Upper lobe of left lung (tissue), 6 donors: ENCODE measurements around the gene KIRREL2. TPM values are rescaled to one million over a fixed set of nuclear protein-coding genes. Genes with fewer than 3 reads are reported as not detected.

Source experiments
- ATAC-seq, 2 donors: fragments of 200-7000 bp; cut with Tn5 transposase; one replicate each; pipeline ENCODE4 v1.9.1; 2022; ENCODE audit warnings: mild to moderate bottlenecking in 2 of 2, moderate library complexity in 2 of 2; ENCODE audit not compliant: low FRiP score in 2 of 2
- DNase-seq, 2 donors: peaks; one replicate each; pipeline ENCODE4 v3.0.0-alpha.2; 2019 to 2020
- H3K27ac ChIP-seq, 4 donors: fragments of 200-600 bp; sonication (generic); one replicate each; pipeline ENCODE4 v1.5.1; 2016 to 2019
- H3K27me3 ChIP-seq, 4 donors: fragments of 200-600 bp; sonication (generic); one replicate each; pipeline ENCODE4 v1.5.1; 2017 to 2019
- H3K36me3 ChIP-seq, 4 donors: fragments of 200-600 bp; sonication (generic); one replicate each; pipeline ENCODE4 v1.5.1; 2016 to 2019
- H3K4me1 ChIP-seq, 4 donors: fragments of 200-600 bp; sonication (generic); one replicate each; pipeline ENCODE4 v1.5.1; 2018 to 2019
- H3K4me3 ChIP-seq, 4 donors: fragments of 200-600 bp; sonication (generic); one replicate each; pipeline ENCODE4 v1.5.1; 2017 to 2019; ENCODE audit warnings: mild to moderate bottlenecking in 2 of 4, moderate library complexity in 1 of 4
- H3K9me3 ChIP-seq, 4 donors: fragments of 200-600 bp; sonication (generic); one replicate each; pipeline ENCODE4 v1.5.1; 2018 to 2019
- CTCF ChIP-seq, 6 experiments: fragments of 450-650 bp in 4 of 6; fragments of 200-600 bp in 2 of 6; sonication (generic) in 2 of 6; IDR thresholded peaks; one replicate each; pipeline ENCODE4 v1.5.1; 2016 to 2019; ENCODE audit warnings: antibody characterized with exemption in 6 of 6
- EP300 ChIP-seq, 4 donors: sonication (generic); formaldehyde crosslinking; IDR thresholded peaks; one replicate each; pipeline ENCODE4 v1.5.1; 2017; ENCODE audit warnings: antibody characterized with exemption in 4 of 4, control low read depth in 2 of 4
- POLR2A ChIP-seq, 4 donors: fragments of 450-650 bp; IDR thresholded peaks; one replicate each; pipeline ENCODE4 v1.5.1; 2016 to 2017; ENCODE audit warnings: antibody characterized with exemption in 4 of 4, mild to moderate bottlenecking in 2 of 4
- POLR2AphosphoS5 ChIP-seq, 2 donors: sonication (generic); formaldehyde crosslinking; IDR thresholded peaks; one replicate each; pipeline ENCODE4 v1.5.1; 2017; ENCODE audit warnings: antibody characterized with exemption in 2 of 2
- WGBS, 2 donors: methylation state at CpG; one replicate each; pipeline ENCODE4 v1.1.5; 2017 to 2018; 5-methylcytosine and 5-hydroxymethylcytosine counted together
- total RNA-seq, 6 donors: library from RNA; depleted of rRNA in 4 of 6; stranded (reverse); fragments of >200 nt in 4 of 6; gene quantifications; one replicate each; pipeline versions ENCODE4 v1.1.0 to v1.2.1, GENCODE V29; 2016 to 2021
- donor health status: DM: no; HTN: no; CAD: no; lungs with moderate emphysema.
- donor health status: DM: no; HTN: yes; CAD: no; lungs with severe emphysema.

The KIRREL2 gene
- total RNA-seq, 6 donors from 2014 or later, result 0.07 TPM; not detected in 5

GRCh38 chr19:35861640-35862160, 5.0 kb downstream of the KIRREL2 start:
- H3K27me3 ChIP-seq, result peaks cover 0 to 26% (median 10%) of the 10 kb centered on the region in 4 donors
- WGBS, 2 donors, result 37 to 52% methylated on average over 6 to 19 of the region's 19 CpGs
- peaks cover under 1 to 13% (median 9%) of the 10 kb centered on the region in 4 donors for H3K4me1 ChIP-seq

GRCh38 chr19:35862528-35862927, 5.8 kb downstream of the KIRREL2 start:
- Histone ChIP-seq H3K36me3 (no peaks in the 10 kb centered on the region), H3K27ac (no peak overlapping the region), H3K4me3 (no peak overlapping the region), H3K4me1 (peaks cover 0 to 8% (median 3%) of the 10 kb centered on the region in 4 donors), H3K9me3 (no peaks in the 10 kb centered on the region), H3K27me3 (peaks cover 0 to 21% (median 7%) of the 10 kb centered on the region in 4 donors)
- TF ChIP-seq EP300 (IDR thresholded peaks at IDR 0.05), result no peak
- TF ChIP-seq POLR2AphosphoS5 (IDR thresholded peaks at IDR 0.05), result no peak
- no peak for TF ChIP-seq CTCF (IDR thresholded peaks at IDR 0.05)
- TF ChIP-seq POLR2A (IDR thresholded peaks at IDR 0.05), result no peak
- ATAC-seq (no peak), DNase-seq (no peak)
- 70 to 82% methylated on average over 10 to 14 of the region's 14 CpGs for WGBS, 2 donors

More at GRCh38 chr19:35861640-35862160, 5.0 kb downstream of the KIRREL2 start:
- no peak overlapping the region for H3K4me3 ChIP-seq
- H3K27ac ChIP-seq, result no peak overlapping the region
- no peak for TF ChIP-seq CTCF (IDR thresholded peaks at IDR 0.05)
- no peak for TF ChIP-seq POLR2A (IDR thresholded peaks at IDR 0.05)
- no peak for TF ChIP-seq EP300 (IDR thresholded peaks at IDR 0.05)
- TF ChIP-seq POLR2AphosphoS5 (IDR thresholded peaks at IDR 0.05), result no peak
- no peaks in the 10 kb centered on the region for H3K36me3 ChIP-seq
- ATAC-seq (no peak), DNase-seq (no peak)
- H3K9me3 ChIP-seq, result no peaks in the 10 kb centered on the region

GRCh38 chr19:35863018-35863417, 6.3 kb downstream of the KIRREL2 start:
- DNase-seq, result no peak
- no peak for ATAC-seq
- Histone ChIP-seq H3K27me3 (peaks cover 0 to 21% (median 7%) of the 10 kb centered on the region in 4 donors), H3K27ac (no peak overlapping the region), H3K9me3 (no peaks in the 10 kb centered on the region), H3K4me1 (peaks cover 0 to 10% (median 5%) of the 10 kb centered on the region in 4 donors), H3K36me3 (no peaks in the 10 kb centered on the region), H3K4me3 (no peak overlapping the region)
- TF ChIP-seq EP300 (IDR thresholded peaks at IDR 0.05) (no peak), POLR2A (IDR thresholded peaks at IDR 0.05) (no peak), POLR2AphosphoS5 (IDR thresholded peaks at IDR 0.05) (no peak), CTCF (IDR thresholded peaks at IDR 0.05) (no peak)
- WGBS, 2 donors, result 89 to 92% methylated on average over 5 of the region's 5 CpGs

- Histone ChIP-seq H3K27me3 (peaks cover 0 to 30% (median 10%) of the 10 kb centered on the region in 4 donors), H3K4me1 (peaks cover 16 to 26% (median 22%) of the 10 kb centered on the region in 4 donors), H3K9me3 (no peaks in the 10 kb centered on the region), H3K4me3 (peak within 1 kb of the TSS; percentile 14 to 59 (median 54)), H3K27ac (no peak within 1 kb of the TSS), H3K36me3 (no peaks in the 10 kb centered on the region)
- peak; percentile 60 to 95 for DNase-seq
- TF ChIP-seq EP300 (IDR thresholded peaks at IDR 0.05) (no peak), CTCF (IDR thresholded peaks at IDR 0.05) (no peak), POLR2A (IDR thresholded peaks at IDR 0.05) (no peak), POLR2AphosphoS5 (IDR thresholded peaks at IDR 0.05) (no peak)
- WGBS, 2 donors, result 0% methylated on average over 8 to 22 of the region's 60 CpGs
- peak; percentile 42 to 91 for ATAC-seq
These were observed 11.6 kb downstream of the KIRREL2 start, which contains the start of gene APLP1 for GRCh38 chr19:35868172-35868822. TSS of gene APLP1 (plus strand) at chr19:35868574. CDS start at chr19:35868637, 63 bp downstream.
